Caco-2 (cell line): Measurements from ENCODE around the gene TSHB. TPM values are rescaled to one million over a fixed set of nuclear protein-coding genes. Genes with fewer than 3 reads are reported as not detected.

Experiments used
- BruUV-seq: library from RNA; stranded (reverse); fragments of 400-500 nt; replicated peaks from 2 replicates; lab custom pipeline; 2021; lab: Mats Ljungman, UMichigan
- CTCF ChIA-PET: fragments of 300-600 bp; sonication (Branson Sonifier 250); formaldehyde crosslinking; loops from one replicate; lab custom pipeline; 2022; ENCODE audit warnings: antibody characterized with exemption; lab: Charles Lee
- POLR2A ChIA-PET: fragments of 300-600 bp; sonication (Branson Sonifier 250); formaldehyde crosslinking; loops from one replicate; lab custom pipeline; 2022; ENCODE audit warnings: antibody characterized with exemption; lab: Charles Lee
- DNase-seq, 2 experiments: peaks; one replicate each; pipeline versions ENCODE4 v3.0.0 to v3.0.0-alpha.2; 2020 to 2022
- H3K27me3 ChIP-seq: replicated peaks from 2 replicates; pipeline ENCODE4 v1.6.0; 2011; ENCODE audit warnings: low read length; ENCODE audit not compliant: control insufficient read depth, insufficient read depth
- H3K36me3 ChIP-seq: 2 replicates; pipeline ENCODE4 v1.5.1; 2011; ENCODE audit warnings: low read length; ENCODE audit not compliant: control insufficient read depth, insufficient read depth
- H3K4me1 ChIP-seq: fragments of 250-450 bp; sonication (Bioruptor Pico); 2 replicates; pipeline ENCODE4 v1.5.1; 2020; ENCODE audit warnings: mild to moderate bottlenecking
- H3K4me3 ChIP-seq: 2 replicates; pipeline ENCODE4 v1.5.1; 2011; ENCODE audit warnings: low read depth, mild to moderate bottlenecking, control low read depth, low read length
- H3K9me3 ChIP-seq: fragments of 250-450 bp; sonication (Bioruptor Pico); 2 replicates; pipeline ENCODE4 v1.5.1; 2020; ENCODE audit warnings: mild to moderate bottlenecking, moderate library complexity
- H3K27ac Mint-ChIP-seq: one replicate; pipeline ENCODE4 v1.8.0; 2022; ENCODE audit warnings: mixed read lengths; ENCODE audit not compliant: unreplicated experiment
- H3K27me3 Mint-ChIP-seq: one replicate; pipeline ENCODE4 v1.8.0; 2022; ENCODE audit warnings: mixed read lengths; ENCODE audit not compliant: insufficient read depth, unreplicated experiment
- H3K36me3 Mint-ChIP-seq: one replicate; pipeline ENCODE4 v1.8.0; 2022; ENCODE audit warnings: mild to moderate bottlenecking, mixed read lengths; ENCODE audit not compliant: insufficient read depth, unreplicated experiment
- H3K4me1 Mint-ChIP-seq: one replicate; pipeline ENCODE4 v1.8.0; 2022; ENCODE audit warnings: low read depth, mixed read lengths; ENCODE audit not compliant: unreplicated experiment
- H3K4me3 Mint-ChIP-seq: one replicate; pipeline ENCODE4 v1.8.0; 2022; ENCODE audit warnings: mild to moderate bottlenecking, moderate library complexity, mixed read lengths; ENCODE audit not compliant: unreplicated experiment
- H3K9me3 Mint-ChIP-seq: one replicate; pipeline ENCODE4 v1.8.0; 2022; ENCODE audit warnings: mixed read lengths; ENCODE audit not compliant: unreplicated experiment
- intact Hi-C: fragments of 100-400 bp; cut with micrococcal nuclease; formaldehyde crosslinking; loops from one replicate; pipeline ENCODE4 v1.10.0; 2022; ENCODE audit not compliant: unreplicated experiment
- total RNA-seq: library from RNA; stranded (reverse); gene quantifications from 2 replicates; pipeline ENCODE4 v1.2.3, GENCODE V29; 2022
- TF ChIP-seq, protein P1 (sequence below), 2 experiments: fragments of 200-600 bp in 1 of 2; IDR thresholded peaks; 1 replicate in 1 of 2; 2 replicates in 1 of 2; pipeline versions ENCODE4 v1.5.1 to v1.8.0; 2011 to 2022; ENCODE audit warnings: antibody characterized with exemption in 1 of 2, control low read depth in 1 of 2, inconsistent platforms in 1 of 2, low read depth in 1 of 2, low read length in 1 of 2, mild to moderate bottlenecking in 1 of 2, moderate library complexity in 1 of 2; ENCODE audit not compliant: insufficient read depth in 1 of 2, severe bottlenecking in 1 of 2, unreplicated experiment in 1 of 2

The TSHB gene
- total RNA-seq, 1 experiment from 2014 or later: not detected

DNA sequence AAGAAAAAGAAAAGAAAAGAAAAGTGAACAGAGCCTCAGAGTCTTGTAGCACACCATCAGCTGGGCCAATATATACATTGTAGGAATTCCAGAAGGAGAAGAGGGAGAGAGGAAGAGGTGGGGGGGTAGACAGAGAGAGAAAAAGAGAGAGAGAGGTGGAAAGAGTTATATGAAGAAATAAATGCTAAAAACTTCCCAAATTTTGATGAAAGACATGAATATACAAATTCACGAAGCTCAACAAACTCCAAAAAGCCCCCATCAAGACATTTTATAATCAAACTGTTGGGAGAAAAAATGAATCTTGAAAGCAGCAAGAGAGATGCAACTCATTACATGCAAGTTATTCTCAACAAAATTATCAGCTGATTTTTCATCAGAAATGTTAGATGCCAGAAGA lies 41.5 kb upstream of the TSHB start:
- Mint-ChIP-seq H3K27ac (no peak overlapping the region), H3K4me1 (no peaks in the 10 kb centered on the region), H3K9me3 (peaks cover 23% of the 10 kb centered on the region), H3K4me3 (no peak overlapping the region), H3K36me3 (no peaks in the 10 kb centered on the region), H3K27me3 (no peaks in the 10 kb centered on the region)
- H3K27me3 ChIP-seq: no peaks in the 10 kb centered on the region
- no peaks in the 10 kb centered on the region for H3K36me3 ChIP-seq
- H3K4me1 ChIP-seq: no peaks in the 10 kb centered on the region
- TF ChIP-seq, protein P1, sequence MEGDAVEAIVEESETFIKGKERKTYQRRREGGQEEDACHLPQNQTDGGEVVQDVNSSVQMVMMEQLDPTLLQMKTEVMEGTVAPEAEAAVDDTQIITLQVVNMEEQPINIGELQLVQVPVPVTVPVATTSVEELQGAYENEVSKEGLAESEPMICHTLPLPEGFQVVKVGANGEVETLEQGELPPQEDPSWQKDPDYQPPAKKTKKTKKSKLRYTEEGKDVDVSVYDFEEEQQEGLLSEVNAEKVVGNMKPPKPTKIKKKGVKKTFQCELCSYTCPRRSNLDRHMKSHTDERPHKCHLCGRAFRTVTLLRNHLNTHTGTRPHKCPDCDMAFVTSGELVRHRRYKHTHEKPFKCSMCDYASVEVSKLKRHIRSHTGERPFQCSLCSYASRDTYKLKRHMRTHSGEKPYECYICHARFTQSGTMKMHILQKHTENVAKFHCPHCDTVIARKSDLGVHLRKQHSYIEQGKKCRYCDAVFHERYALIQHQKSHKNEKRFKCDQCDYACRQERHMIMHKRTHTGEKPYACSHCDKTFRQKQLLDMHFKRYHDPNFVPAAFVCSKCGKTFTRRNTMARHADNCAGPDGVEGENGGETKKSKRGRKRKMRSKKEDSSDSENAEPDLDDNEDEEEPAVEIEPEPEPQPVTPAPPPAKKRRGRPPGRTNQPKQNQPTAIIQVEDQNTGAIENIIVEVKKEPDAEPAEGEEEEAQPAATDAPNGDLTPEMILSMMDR (IDR thresholded peaks at IDR 0.05; ENCODE audit: insufficient read depth in 1 of 2, low read depth in 1 of 2, low read length in 1 of 2, severe bottlenecking in 1 of 2, unreplicated experiment in 1 of 2): no peak
- no peaks in the 10 kb centered on the region for H3K9me3 ChIP-seq
- H3K4me3 ChIP-seq: no peak overlapping the region
- ChIA-PET CTCF (no interaction called here), POLR2A (no interaction called here)
- intact Hi-C loops: no loop called here
- no TSS peak for BruUV-seq
- no peak for DNase-seq

DNA sequence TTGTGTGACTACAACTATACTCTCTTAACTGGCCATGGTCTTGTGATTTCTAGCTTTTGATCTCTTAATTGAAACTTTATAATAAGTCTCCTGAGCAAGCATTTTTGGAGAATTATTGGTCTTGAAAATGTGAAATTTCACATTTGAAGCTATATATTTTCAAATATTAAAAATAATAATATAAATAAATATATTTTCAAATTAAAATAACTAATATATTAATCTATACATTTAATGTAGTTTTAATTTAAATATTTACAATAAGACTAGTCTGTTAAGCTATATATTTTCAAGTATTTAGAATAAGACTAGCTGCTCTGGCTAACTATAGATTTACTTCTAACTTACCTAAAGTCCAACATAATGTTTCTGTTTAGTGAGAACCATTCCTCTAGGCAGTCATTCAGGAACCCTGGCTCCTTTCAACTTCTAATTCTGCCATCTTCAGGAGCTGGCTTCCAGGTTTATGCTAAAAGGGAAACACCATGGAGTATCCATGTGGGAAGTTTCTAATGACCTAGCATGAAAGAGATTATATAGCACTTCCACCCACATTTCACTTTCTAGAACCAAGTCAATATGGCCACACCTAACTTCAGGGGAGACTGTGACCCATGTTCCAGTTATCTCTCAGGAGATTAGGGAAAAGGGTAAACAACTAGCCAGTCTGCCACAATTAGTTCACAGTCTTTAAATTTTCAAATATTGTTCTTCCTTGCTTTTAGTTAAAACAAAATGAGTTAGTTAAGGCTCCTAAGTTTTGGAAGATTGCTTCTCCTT lies 31.9 kb upstream of the TSHB start:
- no peaks in the 10 kb centered on the region for H3K4me1 ChIP-seq
- TF ChIP-seq, protein P1 (IDR thresholded peaks at IDR 0.05; ENCODE audit: insufficient read depth in 1 of 2, low read depth in 1 of 2, low read length in 1 of 2, severe bottlenecking in 1 of 2, unreplicated experiment in 1 of 2): no peak
- POLR2A ChIA-PET: no interaction called here
- no peaks in the 10 kb centered on the region for H3K4me1 Mint-ChIP-seq
- H3K9me3 Mint-ChIP-seq: no peaks in the 10 kb centered on the region
- H3K27me3 ChIP-seq: no peaks in the 10 kb centered on the region
- H3K36me3 ChIP-seq: no peaks in the 10 kb centered on the region
- H3K27me3 Mint-ChIP-seq: no peaks in the 10 kb centered on the region
- no peak for DNase-seq
- no peak overlapping the region for H3K4me3 ChIP-seq
- H3K4me3 Mint-ChIP-seq: no peak overlapping the region
- no TSS peak for BruUV-seq
- H3K9me3 ChIP-seq: no peaks in the 10 kb centered on the region
- H3K27ac Mint-ChIP-seq: no peak overlapping the region
- CTCF ChIA-PET: no interaction called here
- intact Hi-C loops: no loop called here
- H3K36me3 Mint-ChIP-seq: no peaks in the 10 kb centered on the region

DNA sequence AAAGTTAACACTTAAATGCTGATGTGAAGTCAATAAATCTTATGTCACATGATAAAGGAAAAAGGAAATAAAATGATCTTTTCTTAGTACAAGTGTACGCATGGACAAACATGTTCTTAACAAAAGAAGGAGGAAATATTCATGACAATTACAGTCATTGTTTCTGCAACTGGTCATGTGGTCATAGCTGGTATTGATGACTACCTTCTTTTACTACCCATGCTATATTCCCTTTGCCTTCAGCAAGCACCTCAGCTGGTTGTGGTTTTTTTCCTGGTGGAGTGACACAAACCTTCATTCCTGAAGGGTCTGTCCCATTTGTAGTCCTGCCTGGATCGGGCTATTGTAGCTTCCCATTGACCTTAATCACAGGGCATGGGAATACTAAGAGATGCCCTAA lies 23.4 kb upstream of the TSHB start:
- TF ChIP-seq, protein P1 (IDR thresholded peaks at IDR 0.05; ENCODE audit: insufficient read depth in 1 of 2, low read depth in 1 of 2, low read length in 1 of 2, severe bottlenecking in 1 of 2, unreplicated experiment in 1 of 2): no peak
- BruUV-seq: no TSS peak
- H3K9me3 Mint-ChIP-seq: no peaks in the 10 kb centered on the region
- H3K27ac Mint-ChIP-seq: no peak overlapping the region
- Histone ChIP-seq H3K4me3 (no peak overlapping the region), H3K27me3 (no peaks in the 10 kb centered on the region), H3K4me1 (no peaks in the 10 kb centered on the region), H3K9me3 (no peaks in the 10 kb centered on the region), H3K36me3 (no peaks in the 10 kb centered on the region)
- ChIA-PET CTCF (interaction anchor here (0.7 kb wide), 1 partner anchor 461 kb away, joined by 4 read pairs; no protein-coding TSS in a partner anchor), POLR2A (no interaction called here)
- H3K36me3 Mint-ChIP-seq: no peaks in the 10 kb centered on the region
- DNase-seq: no peak
- H3K4me3 Mint-ChIP-seq: no peak overlapping the region
- H3K4me1 Mint-ChIP-seq: no peaks in the 10 kb centered on the region
- intact Hi-C loops: no loop called here
- no peaks in the 10 kb centered on the region for H3K27me3 Mint-ChIP-seq
